Measurements from ENCODE around the gene NRAP.
"Not testable (repeated sequence)": the region's sequence is repeated elsewhere in the genome, so short reads cannot be mapped to it uniquely, and the experiment has no call there.

The NRAP gene

GRCh38 chr10:113681533-113682470, 18.0 kb upstream of the NRAP start:
- no peak for DNase-seq

- peak; percentile 41 for DNase-seq
These were observed 16.6 kb upstream of the NRAP start for GRCh38 chr10:113680190-113681111.

GRCh38 chr10:113679463-113680189, 15.8 kb upstream of the NRAP start, which contains the start of gene CASP7:
Gene CASP7, plus strand, starts transcription at chr10:113679912. Its CDS starts 17,582 bp downstream, at chr10:113697494.
- DNase-seq = peak; percentile 97

GRCh38 chr10:113666682-113667252, 2.9 kb upstream of the NRAP start:
- DNase-seq = no peak

GRCh38 chr10:113665806-113666354, 2.0 kb upstream of the NRAP start:
- DNase-seq = no peak

- no peak for DNase-seq
These were observed 1.5 kb upstream of the NRAP start for GRCh38 chr10:113665352-113665751.

- DNase-seq = no peak
These were observed 699 bp downstream of the NRAP start for GRCh38 chr10:113663142-113663541.

- DNase-seq = no peak
These were observed 2.5 kb downstream of the NRAP start for GRCh38 chr10:113661332-113661731.

GRCh38 chr10:113657544-113657943, 6.3 kb downstream of the NRAP start:
- no peak for DNase-seq

GRCh38 chr10:113656896-113657295, 6.9 kb downstream of the NRAP start:
- DNase-seq = no peak

GRCh38 chr10:113652456-113652855, 11.4 kb downstream of the NRAP start:
- DNase-seq = not testable (repeated sequence)

- no peak for DNase-seq
These were observed 11.9 kb downstream of the NRAP start for GRCh38 chr10:113651898-113652297.

GRCh38 chr10:113651021-113651420, 12.8 kb downstream of the NRAP start:
- DNase-seq = no peak

- no peak for DNase-seq
These were observed 13.7 kb downstream of the NRAP start for GRCh38 chr10:113650172-113650571.

- no peak for DNase-seq
These were observed 15.4 kb downstream of the NRAP start for GRCh38 chr10:113648478-113648877.

- DNase-seq = no peak
These were observed 16.0 kb downstream of the NRAP start for GRCh38 chr10:113647812-113648211.

- DNase-seq = no peak
These were observed 17.3 kb downstream of the NRAP start for GRCh38 chr10:113646336-113647201.

- no peak for DNase-seq
These were observed 19.4 kb downstream of the NRAP start for GRCh38 chr10:113644185-113645120.

- no peak for DNase-seq
These were observed 20.7 kb downstream of the NRAP start for GRCh38 chr10:113643183-113643582.
